Neural cell (in vitro differentiated cells): ENCODE data around the gene TPMT. TPM values are rescaled to one million over a fixed set of nuclear protein-coding genes. Genes with fewer than 3 reads are reported as not detected.

ENCODE experiments used
- H2AFZ ChIP-seq: fragments of 200-600, 300-800 bp; sonication (generic), shearing (Covaris generic); 2 replicates; pipeline ENCODE4 v1.6.0; 2014; ENCODE audit warnings: low read depth, mild to moderate bottlenecking, antibody characterized with exemption, low read length, moderate library complexity
- H3F3A ChIP-seq: fragments of 200-600 bp; shearing (Covaris generic); 2 replicates; pipeline ENCODE4 v1.6.1; 2016; ENCODE audit warnings: mild to moderate bottlenecking, moderate library complexity, mixed read lengths, antibody characterized with exemption, low read length; ENCODE audit not compliant: insufficient read depth, poor library complexity, severe bottlenecking
- H3K27ac ChIP-seq: fragments of 200-600, 300-800 bp; sonication (generic), shearing (Covaris generic); 2 replicates; pipeline ENCODE4 v1.5.1; 2014; ENCODE audit warnings: mild to moderate bottlenecking, low read length, moderate library complexity
- H3K27me3 ChIP-seq: fragments of 300-800, 200-600 bp; sonication (generic), shearing (Covaris generic); 2 replicates; pipeline ENCODE4 v1.6.0; 2014; ENCODE audit warnings: mild to moderate bottlenecking, low read depth, low read length, moderate library complexity; ENCODE audit not compliant: insufficient read depth
- H3K36me3 ChIP-seq: fragments of 300-800, 200-600 bp; sonication (generic), shearing (Covaris generic); 2 replicates; pipeline ENCODE4 v1.5.1; 2014; ENCODE audit warnings: mild to moderate bottlenecking, antibody characterized with exemption, low read length, moderate library complexity; ENCODE audit not compliant: insufficient read depth
- H3K4me2 ChIP-seq: fragments of 300-800, 200-600 bp; sonication (generic), shearing (Covaris generic); 2 replicates; pipeline ENCODE4 v1.6.0; 2014; ENCODE audit warnings: mild to moderate bottlenecking, low read length
- H3K4me3 ChIP-seq: fragments of 300-800, 200-600 bp; sonication (generic), shearing (Covaris generic); 2 replicates; pipeline ENCODE4 v1.5.1; 2014; ENCODE audit warnings: mild to moderate bottlenecking, low read length, moderate library complexity
- H3K79me2 ChIP-seq: fragments of 200-600 bp; shearing (Covaris generic); replicated peaks from 2 replicates; pipeline ENCODE4 v1.6.0; 2014; ENCODE audit warnings: mild to moderate bottlenecking, low read length, moderate library complexity; ENCODE audit not compliant: insufficient read depth
- H3K9ac ChIP-seq: fragments of 300-800, 200-600 bp; sonication (generic), shearing (Covaris generic); 2 replicates; pipeline ENCODE4 v1.6.1; 2016; ENCODE audit warnings: mild to moderate bottlenecking, low read length, mixed read lengths
- H3K9me2 ChIP-seq: fragments of 200-600 bp; shearing (Covaris generic); 2 replicates; pipeline ENCODE4 v1.6.1; 2016; ENCODE audit warnings: mild to moderate bottlenecking, low read length, mixed read lengths; ENCODE audit not compliant: insufficient read depth
- H3K9me3 ChIP-seq: fragments of 200-600, 300-800 bp; sonication (generic), shearing (Covaris generic); 2 replicates; pipeline ENCODE4 v1.6.1; 2016; ENCODE audit warnings: mild to moderate bottlenecking, mixed run types, low read length, moderate library complexity, mixed read lengths
- H4K20me1 ChIP-seq: fragments of 200-600 bp; shearing (Covaris generic); 2 replicates; pipeline ENCODE4 v1.6.1; 2016; ENCODE audit warnings: mild to moderate bottlenecking, mixed run types; ENCODE audit not compliant: insufficient read depth
- EP300 ChIP-seq: fragments of 450-650 bp; conservative IDR thresholded peaks from 2 replicates; pipeline ENCODE4 v1.6.1; 2014; ENCODE audit warnings: antibody characterized with exemption, mild to moderate bottlenecking, moderate library complexity; ENCODE audit not compliant: poor library complexity, severe bottlenecking
- EZH2 ChIP-seq: fragments of 200-600, 300-800 bp; shearing (Covaris generic), sonication (generic); IDR thresholded peaks from 2 replicates; pipeline ENCODE4 v1.6.1; 2014; ENCODE audit warnings: antibody characterized with exemption, low read length, borderline replicate concordance, mild to moderate bottlenecking; ENCODE audit not compliant: insufficient read depth, poor library complexity, severe bottlenecking
- MXI1 ChIP-seq: fragments of 450-650 bp; conservative IDR thresholded peaks from 2 replicates; pipeline ENCODE4 v1.6.1; 2014; ENCODE audit warnings: antibody characterized with exemption, mild to moderate bottlenecking; ENCODE audit not compliant: poor library complexity, severe bottlenecking
- POLR2AphosphoS5 ChIP-seq: IDR thresholded peaks from 2 replicates; pipeline ENCODE4 v1.6.1; 2012
- RAD21 ChIP-seq: fragments of 450-650 bp; conservative IDR thresholded peaks from 2 replicates; pipeline ENCODE4 v1.6.1; 2014; ENCODE audit warnings: antibody characterized with exemption, mild to moderate bottlenecking, moderate library complexity
- SMC3 ChIP-seq: fragments of 450-650 bp; conservative IDR thresholded peaks from 2 replicates; pipeline ENCODE4 v1.6.1; 2014; ENCODE audit warnings: antibody characterized with exemption, mild to moderate bottlenecking, moderate library complexity; ENCODE audit not compliant: poor library complexity
- TAF1 ChIP-seq: IDR thresholded peaks from 2 replicates; pipeline ENCODE4 v1.6.1; 2012; ENCODE audit warnings: low read depth
- polyA plus RNA-seq: library from polyadenylated mRNA; depleted of rRNA; stranded (reverse); fragments of >200 nt; gene quantifications from 2 replicates; pipeline ENCODE4 v1.2.3, GENCODE V29; 2014
- TF ChIP-seq, protein P1 (sequence below): IDR thresholded peaks from 2 replicates; pipeline ENCODE4 v1.6.1; 2012; ENCODE audit warnings: borderline replicate concordance
- TF ChIP-seq, protein P2 (sequence below): fragments of 450-650 bp; IDR thresholded peaks from 2 replicates; pipeline ENCODE4 v1.5.1; 2014; ENCODE audit warnings: antibody characterized with exemption, mild to moderate bottlenecking, moderate library complexity; ENCODE audit not compliant: poor library complexity, severe bottlenecking

The TPMT gene
- polyA plus RNA-seq, 1 donor from 2014 or later, result 5.7 TPM

DNA sequence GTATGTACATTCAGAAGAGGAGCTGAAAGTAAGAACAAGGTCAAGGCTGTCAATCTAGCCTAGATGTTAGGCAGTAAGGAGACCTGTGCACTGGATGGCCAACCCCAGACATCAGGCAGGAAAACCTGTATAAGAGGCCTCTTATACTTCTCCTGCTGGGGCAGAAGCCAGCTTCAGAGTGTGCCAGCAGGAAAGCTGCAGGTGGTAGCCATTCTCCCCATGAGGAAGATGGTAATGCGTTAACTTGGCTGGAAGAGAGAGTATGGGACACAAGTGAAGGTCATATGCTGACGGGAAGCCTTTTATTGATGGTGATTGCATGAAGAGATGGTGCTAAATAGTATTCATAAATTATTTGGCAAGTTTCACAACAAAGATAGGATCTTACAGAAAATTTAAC lies 53.0 kb downstream of the TPMT start:
- no peaks in the 10 kb centered on the region for H3K27me3 ChIP-seq
- H3K27ac ChIP-seq, result no peak overlapping the region
- no peak overlapping the region for H3K4me3 ChIP-seq
- no peaks in the 10 kb centered on the region for H3F3A ChIP-seq
- no peaks in the 10 kb centered on the region for H3K9me3 ChIP-seq
- H3K79me2 ChIP-seq, result no peaks in the 10 kb centered on the region
- no peaks in the 10 kb centered on the region for H3K9me2 ChIP-seq
- no peaks in the 10 kb centered on the region for H3K36me3 ChIP-seq
- H2AFZ ChIP-seq, result no peak overlapping the region
- H4K20me1 ChIP-seq, result no peaks in the 10 kb centered on the region
- TF ChIP-seq EP300, result no peak
- no peak for TF ChIP-seq RAD21
- TF ChIP-seq, protein P1, sequence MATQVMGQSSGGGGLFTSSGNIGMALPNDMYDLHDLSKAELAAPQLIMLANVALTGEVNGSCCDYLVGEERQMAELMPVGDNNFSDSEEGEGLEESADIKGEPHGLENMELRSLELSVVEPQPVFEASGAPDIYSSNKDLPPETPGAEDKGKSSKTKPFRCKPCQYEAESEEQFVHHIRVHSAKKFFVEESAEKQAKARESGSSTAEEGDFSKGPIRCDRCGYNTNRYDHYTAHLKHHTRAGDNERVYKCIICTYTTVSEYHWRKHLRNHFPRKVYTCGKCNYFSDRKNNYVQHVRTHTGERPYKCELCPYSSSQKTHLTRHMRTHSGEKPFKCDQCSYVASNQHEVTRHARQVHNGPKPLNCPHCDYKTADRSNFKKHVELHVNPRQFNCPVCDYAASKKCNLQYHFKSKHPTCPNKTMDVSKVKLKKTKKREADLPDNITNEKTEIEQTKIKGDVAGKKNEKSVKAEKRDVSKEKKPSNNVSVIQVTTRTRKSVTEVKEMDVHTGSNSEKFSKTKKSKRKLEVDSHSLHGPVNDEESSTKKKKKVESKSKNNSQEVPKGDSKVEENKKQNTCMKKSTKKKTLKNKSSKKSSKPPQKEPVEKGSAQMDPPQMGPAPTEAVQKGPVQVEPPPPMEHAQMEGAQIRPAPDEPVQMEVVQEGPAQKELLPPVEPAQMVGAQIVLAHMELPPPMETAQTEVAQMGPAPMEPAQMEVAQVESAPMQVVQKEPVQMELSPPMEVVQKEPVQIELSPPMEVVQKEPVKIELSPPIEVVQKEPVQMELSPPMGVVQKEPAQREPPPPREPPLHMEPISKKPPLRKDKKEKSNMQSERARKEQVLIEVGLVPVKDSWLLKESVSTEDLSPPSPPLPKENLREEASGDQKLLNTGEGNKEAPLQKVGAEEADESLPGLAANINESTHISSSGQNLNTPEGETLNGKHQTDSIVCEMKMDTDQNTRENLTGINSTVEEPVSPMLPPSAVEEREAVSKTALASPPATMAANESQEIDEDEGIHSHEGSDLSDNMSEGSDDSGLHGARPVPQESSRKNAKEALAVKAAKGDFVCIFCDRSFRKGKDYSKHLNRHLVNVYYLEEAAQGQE, result no peak
- no peak for TF ChIP-seq EZH2
- no peak for TF ChIP-seq MXI1
- TF ChIP-seq SMC3, result no peak
- no peak for TF ChIP-seq TAF1
- TF ChIP-seq POLR2AphosphoS5, result no peak
- TF ChIP-seq, protein P2, sequence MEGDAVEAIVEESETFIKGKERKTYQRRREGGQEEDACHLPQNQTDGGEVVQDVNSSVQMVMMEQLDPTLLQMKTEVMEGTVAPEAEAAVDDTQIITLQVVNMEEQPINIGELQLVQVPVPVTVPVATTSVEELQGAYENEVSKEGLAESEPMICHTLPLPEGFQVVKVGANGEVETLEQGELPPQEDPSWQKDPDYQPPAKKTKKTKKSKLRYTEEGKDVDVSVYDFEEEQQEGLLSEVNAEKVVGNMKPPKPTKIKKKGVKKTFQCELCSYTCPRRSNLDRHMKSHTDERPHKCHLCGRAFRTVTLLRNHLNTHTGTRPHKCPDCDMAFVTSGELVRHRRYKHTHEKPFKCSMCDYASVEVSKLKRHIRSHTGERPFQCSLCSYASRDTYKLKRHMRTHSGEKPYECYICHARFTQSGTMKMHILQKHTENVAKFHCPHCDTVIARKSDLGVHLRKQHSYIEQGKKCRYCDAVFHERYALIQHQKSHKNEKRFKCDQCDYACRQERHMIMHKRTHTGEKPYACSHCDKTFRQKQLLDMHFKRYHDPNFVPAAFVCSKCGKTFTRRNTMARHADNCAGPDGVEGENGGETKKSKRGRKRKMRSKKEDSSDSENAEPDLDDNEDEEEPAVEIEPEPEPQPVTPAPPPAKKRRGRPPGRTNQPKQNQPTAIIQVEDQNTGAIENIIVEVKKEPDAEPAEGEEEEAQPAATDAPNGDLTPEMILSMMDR, result no peak
- no peak overlapping the region for H3K9ac ChIP-seq
- H3K4me2 ChIP-seq, result no peak overlapping the region

DNA sequence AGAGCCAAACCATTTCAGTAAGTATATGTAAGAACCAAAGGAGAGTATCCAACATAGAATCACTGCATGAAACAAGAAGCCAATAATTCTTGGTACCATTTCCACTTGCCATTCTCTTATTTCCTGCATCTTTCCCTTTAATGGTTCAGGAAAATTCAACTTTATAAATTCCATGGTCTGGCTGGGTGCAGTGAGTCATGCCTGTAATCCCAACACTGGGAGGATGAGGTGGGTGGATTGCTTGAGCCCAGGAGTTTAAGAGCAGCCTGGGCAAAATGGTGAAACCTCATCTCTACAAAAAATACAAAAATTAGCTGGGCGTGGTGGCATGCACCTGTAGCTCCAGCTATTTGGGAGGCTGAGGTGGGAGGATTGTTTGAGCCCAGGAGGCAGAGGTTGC lies 53.6 kb downstream of the TPMT start:
- Histone ChIP-seq H3K9ac (no peak overlapping the region), H3K36me3 (no peaks in the 10 kb centered on the region), H3K4me3 (no peak overlapping the region), H4K20me1 (no peaks in the 10 kb centered on the region), H2AFZ (no peak overlapping the region), H3K9me2 (no peaks in the 10 kb centered on the region), H3K79me2 (no peaks in the 10 kb centered on the region), H3K27me3 (no peaks in the 10 kb centered on the region), H3K9me3 (no peaks in the 10 kb centered on the region), H3K4me2 (no peak overlapping the region), H3F3A (no peaks in the 10 kb centered on the region), H3K27ac (no peak overlapping the region)
- no peak for TF ChIP-seq TAF1
- TF ChIP-seq, protein P2, result no peak
- TF ChIP-seq, protein P1, result no peak
- TF ChIP-seq EZH2, result no peak
- no peak for TF ChIP-seq EP300
- TF ChIP-seq POLR2AphosphoS5, result no peak
- TF ChIP-seq MXI1, result no peak
- TF ChIP-seq RAD21, result no peak
- no peak for TF ChIP-seq SMC3
